Endothelial cell (in vitro differentiated cells): ENCODE data around the gene PLA2G10. TPM values are rescaled to one million over a fixed set of nuclear protein-coding genes. Genes with fewer than 3 reads are reported as not detected.

Experiments used
- DNase-seq: peaks from one replicate; pipeline ENCODE4 v3.0.0; 2021; ENCODE audit warnings: low spot score
- H3K27ac Mint-ChIP-seq: one replicate; pipeline ENCODE4 v1.8.0; 2021; ENCODE audit warnings: mixed read lengths, inconsistent platforms; ENCODE audit not compliant: unreplicated experiment
- H3K27me3 Mint-ChIP-seq: one replicate; pipeline ENCODE4 v1.8.0; 2021; ENCODE audit warnings: mild to moderate bottlenecking, moderate library complexity, mixed read lengths, inconsistent platforms; ENCODE audit not compliant: unreplicated experiment
- H3K36me3 Mint-ChIP-seq: one replicate; pipeline ENCODE4 v1.8.0; 2021; ENCODE audit warnings: mild to moderate bottlenecking, low read depth, mixed read lengths, inconsistent platforms; ENCODE audit not compliant: unreplicated experiment
- H3K4me1 Mint-ChIP-seq: one replicate; pipeline ENCODE4 v1.8.0; 2021; ENCODE audit warnings: mild to moderate bottlenecking, mixed read lengths, inconsistent platforms; ENCODE audit not compliant: unreplicated experiment
- H3K4me3 Mint-ChIP-seq: one replicate; pipeline ENCODE4 v1.8.0; 2021; ENCODE audit warnings: mild to moderate bottlenecking, mixed read lengths, inconsistent platforms; ENCODE audit not compliant: unreplicated experiment
- H3K9me3 Mint-ChIP-seq: one replicate; pipeline ENCODE4 v1.8.0; 2021; ENCODE audit warnings: mixed read lengths, inconsistent platforms; ENCODE audit not compliant: unreplicated experiment
- total RNA-seq: library from RNA; stranded (reverse); fragmentation: NEBNext Ultra II Directional; extraction: Animal tissue kit (Norgen Biotek cat#: 25700); gene quantifications from one replicate; pipeline ENCODE4 v1.2.1, GENCODE V29; 2021; ENCODE audit not compliant: unreplicated experiment
- TF ChIP-seq, protein P1 (sequence below): fragments of 200-600 bp; sonication (generic); IDR thresholded peaks from one replicate; pipeline ENCODE4 v1.5.0; 2021; ENCODE audit warnings: antibody characterized with exemption; ENCODE audit not compliant: unreplicated experiment

Gene PLA2G10
- total RNA-seq, 1 donor from 2014 or later = 0.28 TPM

DNA sequence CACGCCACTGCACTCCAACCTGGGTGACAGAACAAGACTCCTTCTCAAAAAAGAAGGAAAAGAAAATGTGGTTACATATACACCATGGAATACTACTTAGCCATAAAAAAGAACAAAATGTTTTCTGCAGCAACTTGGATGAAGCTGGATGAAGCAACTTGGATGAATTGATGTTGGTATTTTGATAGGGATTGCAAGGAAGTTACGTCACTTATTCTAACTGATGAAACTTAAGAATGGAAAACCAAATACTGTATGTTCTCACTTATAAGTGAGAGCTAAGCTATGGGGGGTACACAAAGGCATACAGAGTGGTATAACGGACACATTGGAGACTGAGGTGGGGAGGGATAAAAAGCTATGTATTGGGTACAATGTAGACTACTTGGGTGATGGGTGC, 17.5 kb downstream of the PLA2G10 start:
- no peak for DNase-seq
- H3K9me3 Mint-ChIP-seq = no peaks in the 10 kb centered on the region
- no peak overlapping the region for H3K4me3 Mint-ChIP-seq
- peaks cover 7% of the 10 kb centered on the region for H3K36me3 Mint-ChIP-seq
- H3K27me3 Mint-ChIP-seq = peaks cover 2% of the 10 kb centered on the region
- H3K4me1 Mint-ChIP-seq = no peaks in the 10 kb centered on the region
- no peak overlapping the region for H3K27ac Mint-ChIP-seq
- TF ChIP-seq, protein P1, sequence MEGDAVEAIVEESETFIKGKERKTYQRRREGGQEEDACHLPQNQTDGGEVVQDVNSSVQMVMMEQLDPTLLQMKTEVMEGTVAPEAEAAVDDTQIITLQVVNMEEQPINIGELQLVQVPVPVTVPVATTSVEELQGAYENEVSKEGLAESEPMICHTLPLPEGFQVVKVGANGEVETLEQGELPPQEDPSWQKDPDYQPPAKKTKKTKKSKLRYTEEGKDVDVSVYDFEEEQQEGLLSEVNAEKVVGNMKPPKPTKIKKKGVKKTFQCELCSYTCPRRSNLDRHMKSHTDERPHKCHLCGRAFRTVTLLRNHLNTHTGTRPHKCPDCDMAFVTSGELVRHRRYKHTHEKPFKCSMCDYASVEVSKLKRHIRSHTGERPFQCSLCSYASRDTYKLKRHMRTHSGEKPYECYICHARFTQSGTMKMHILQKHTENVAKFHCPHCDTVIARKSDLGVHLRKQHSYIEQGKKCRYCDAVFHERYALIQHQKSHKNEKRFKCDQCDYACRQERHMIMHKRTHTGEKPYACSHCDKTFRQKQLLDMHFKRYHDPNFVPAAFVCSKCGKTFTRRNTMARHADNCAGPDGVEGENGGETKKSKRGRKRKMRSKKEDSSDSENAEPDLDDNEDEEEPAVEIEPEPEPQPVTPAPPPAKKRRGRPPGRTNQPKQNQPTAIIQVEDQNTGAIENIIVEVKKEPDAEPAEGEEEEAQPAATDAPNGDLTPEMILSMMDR = no peak

DNA sequence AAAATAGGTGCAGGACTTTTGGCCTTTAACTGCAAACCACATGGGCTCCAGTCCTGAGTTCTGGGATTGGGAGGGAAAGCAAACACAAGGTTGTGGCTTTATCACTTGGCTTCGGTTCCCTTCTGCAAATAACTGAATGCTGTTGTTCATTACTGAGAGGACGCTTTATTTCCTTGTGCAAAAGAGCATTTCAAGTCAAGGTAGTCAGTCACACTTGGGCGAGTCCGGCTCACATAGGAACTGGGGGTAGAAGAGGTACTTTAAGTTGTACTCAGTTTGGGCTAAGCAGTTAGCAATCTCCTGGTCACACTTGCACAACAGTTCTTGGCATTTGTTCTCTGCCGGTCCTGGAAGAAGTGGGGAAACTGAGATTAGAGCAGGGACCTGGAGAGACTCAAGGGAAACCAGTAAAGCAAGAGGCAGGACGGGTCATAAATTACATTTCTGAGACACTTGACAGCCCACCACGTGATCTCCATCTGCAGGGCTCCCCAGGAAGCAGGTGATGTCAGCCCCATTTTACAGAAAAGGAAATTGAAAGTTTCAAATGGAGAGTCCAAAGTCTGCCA, 21.6 kb downstream of the PLA2G10 start:
- H3K9me3 Mint-ChIP-seq = no peaks in the 10 kb centered on the region
- H3K27ac Mint-ChIP-seq = no peak overlapping the region
- DNase-seq = no peak
- TF ChIP-seq, protein P1 = no peak
- no peaks in the 10 kb centered on the region for H3K27me3 Mint-ChIP-seq
- H3K4me3 Mint-ChIP-seq = no peak overlapping the region
- H3K4me1 Mint-ChIP-seq = no peaks in the 10 kb centered on the region
- H3K36me3 Mint-ChIP-seq = no peaks in the 10 kb centered on the region

DNA sequence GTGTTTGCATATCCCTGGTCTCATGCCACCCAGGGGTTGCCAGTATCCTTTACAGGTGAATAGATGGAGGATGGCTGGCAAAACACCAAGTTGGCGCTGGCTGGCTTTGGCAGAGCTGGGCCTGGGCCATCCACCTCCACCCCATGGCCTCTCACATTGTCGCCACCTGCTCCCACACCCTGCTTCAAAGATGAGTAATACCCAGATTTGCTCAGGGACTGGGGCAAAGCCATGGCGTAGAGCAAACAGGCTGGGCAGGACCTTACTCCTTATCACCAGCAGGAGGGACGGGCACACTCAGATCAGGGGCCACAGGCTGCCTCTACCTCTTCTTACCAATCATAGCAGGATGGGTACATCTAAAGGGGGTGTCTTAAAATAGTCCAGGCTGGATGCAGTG, 24.3 kb downstream of the PLA2G10 start:
- H3K36me3 Mint-ChIP-seq = peaks cover 22% of the 10 kb centered on the region
- no peak overlapping the region for H3K4me3 Mint-ChIP-seq
- TF ChIP-seq, protein P1 = no peak
- DNase-seq = no peak
- H3K4me1 Mint-ChIP-seq = no peaks in the 10 kb centered on the region
- H3K9me3 Mint-ChIP-seq = no peaks in the 10 kb centered on the region
- no peaks in the 10 kb centered on the region for H3K27me3 Mint-ChIP-seq
- no peak overlapping the region for H3K27ac Mint-ChIP-seq

DNA sequence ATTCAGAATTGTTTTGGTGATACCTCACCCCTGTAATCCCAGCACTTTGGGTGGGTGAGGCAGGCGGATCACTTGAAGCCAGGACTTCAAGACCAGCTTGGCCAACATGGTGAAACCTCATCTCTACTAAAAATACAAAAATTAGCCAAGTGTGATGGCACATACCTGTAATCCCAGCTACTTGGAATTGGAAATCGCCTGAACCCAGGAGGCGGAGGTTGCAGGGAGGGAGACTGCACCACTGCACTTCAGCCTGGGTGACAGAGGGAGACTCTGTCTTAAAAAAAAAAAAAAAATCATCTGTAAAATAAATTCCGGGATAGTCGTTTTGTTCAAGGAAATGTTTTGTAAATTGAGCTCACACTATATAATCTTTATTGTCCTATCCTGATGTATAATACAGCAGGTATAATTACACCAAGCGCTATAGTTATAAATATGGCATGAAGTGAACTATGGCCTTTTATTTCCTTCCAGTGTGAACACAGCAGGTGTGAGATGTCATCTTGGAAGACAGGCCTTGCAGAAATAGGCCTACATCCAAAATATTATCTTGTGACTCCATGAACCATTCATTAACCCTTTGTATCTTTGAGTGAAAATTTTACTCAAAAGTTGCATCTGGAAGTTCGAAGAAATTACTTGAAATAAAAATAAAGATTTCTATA, 25.4 kb downstream of the PLA2G10 start:
- no peaks in the 10 kb centered on the region for H3K27me3 Mint-ChIP-seq
- no peaks in the 10 kb centered on the region for H3K4me1 Mint-ChIP-seq
- no peaks in the 10 kb centered on the region for H3K9me3 Mint-ChIP-seq
- no peak overlapping the region for H3K27ac Mint-ChIP-seq
- TF ChIP-seq, protein P1 = no peak
- DNase-seq = no peak
- peaks cover 30% of the 10 kb centered on the region for H3K36me3 Mint-ChIP-seq
- no peak overlapping the region for H3K4me3 Mint-ChIP-seq
